SK-MEL-5 (cell line): ENCODE data around the gene SCN2A. TPM values are rescaled to one million over a fixed set of nuclear protein-coding genes. Genes with fewer than 3 reads are reported as not detected.
"Not testable (repeated sequence)": the region's sequence is repeated elsewhere in the genome, so short reads cannot be mapped to it uniquely, and the experiment has no call there.

Source experiments
- DNase-seq: peaks from one replicate; pipeline ENCODE4 v3.0.0-alpha.2; 2016; ENCODE audit warnings: low read depth, low spot score
- in situ Hi-C: cut with HindIII; loops from 2 replicates; pipeline ENCODE4 v1.10.0; 2016; ENCODE audit warnings: low sequenced_read_pairs, high pct_unique_total_duplicates, low pct_unique_long_range_greater_than_20kb
- total RNA-seq: library from RNA; depleted of rRNA; stranded (reverse); fragments of >200 nt; shearing (Covaris generic); gene quantifications from 2 replicates; pipeline ENCODE4 v1.2.3, GENCODE V29; 2014

Gene SCN2A
- total RNA-seq, 1 experiment from 2014 or later: not detected

DNA sequence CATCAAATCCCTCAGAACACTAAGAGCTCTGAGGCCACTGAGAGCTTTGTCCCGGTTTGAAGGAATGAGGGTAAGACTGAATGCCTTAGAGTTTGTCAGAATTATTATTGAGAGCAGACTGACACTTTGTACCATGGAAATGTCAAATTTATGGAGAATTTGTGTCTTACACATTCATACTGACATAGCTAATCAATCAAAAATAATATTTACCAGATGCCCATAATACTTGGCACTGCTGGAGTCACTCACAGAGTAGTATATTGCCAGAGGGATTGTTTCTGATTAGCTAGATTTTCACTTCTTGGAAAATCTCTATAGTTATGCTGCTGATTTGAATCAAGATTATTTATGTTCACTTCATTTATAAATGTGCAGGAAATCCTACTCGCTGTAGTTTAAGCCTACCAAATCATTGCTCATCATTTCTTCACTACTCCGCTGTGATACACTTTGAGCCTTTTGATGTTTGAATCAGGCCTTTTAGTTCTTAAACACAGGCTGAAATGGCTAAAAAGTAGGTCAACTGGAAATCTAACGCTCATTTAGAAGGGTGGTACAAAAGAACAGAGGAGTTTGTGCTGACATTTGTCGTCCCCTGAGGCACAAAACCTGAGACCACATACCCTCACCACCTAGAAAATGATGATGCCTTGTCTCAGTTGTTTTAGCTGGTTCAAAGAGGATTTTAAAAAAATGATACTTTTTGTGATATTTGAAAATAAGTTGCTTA is 134.2 kb downstream of the SCN2A start:
- DNase-seq: no peak
- in situ Hi-C loops: no loop called here

GRCh38 chr2:165376571-165376975 is 137.4 kb downstream of the SCN2A start:
- DNase-seq: no peak
- in situ Hi-C loops: no loop called here

GRCh38 chr2:165382362-165382761 is 143.1 kb downstream of the SCN2A start:
- in situ Hi-C loops: no loop called here
- DNase-seq: no peak

DNA sequence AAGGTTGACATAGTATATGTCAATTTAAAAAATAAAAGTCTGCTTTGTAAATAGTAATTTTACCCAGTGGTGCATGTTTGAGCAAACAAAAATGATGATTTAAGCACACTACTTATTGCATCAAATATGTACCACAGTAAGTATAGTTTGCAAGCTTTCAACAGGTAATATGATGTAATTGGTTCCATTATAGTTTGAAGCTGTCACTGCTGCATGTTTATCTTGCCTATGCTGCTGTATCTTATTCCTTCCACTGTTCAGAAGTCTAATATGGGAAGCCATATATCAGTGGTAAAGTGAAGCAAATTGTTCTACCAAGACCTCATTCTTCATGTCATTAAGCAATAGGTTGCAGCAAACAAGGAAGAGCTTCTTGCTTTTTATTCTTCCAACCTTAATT is 151.7 kb downstream of the SCN2A start:
- no peak for DNase-seq
- in situ Hi-C loops: no loop called here

DNA sequence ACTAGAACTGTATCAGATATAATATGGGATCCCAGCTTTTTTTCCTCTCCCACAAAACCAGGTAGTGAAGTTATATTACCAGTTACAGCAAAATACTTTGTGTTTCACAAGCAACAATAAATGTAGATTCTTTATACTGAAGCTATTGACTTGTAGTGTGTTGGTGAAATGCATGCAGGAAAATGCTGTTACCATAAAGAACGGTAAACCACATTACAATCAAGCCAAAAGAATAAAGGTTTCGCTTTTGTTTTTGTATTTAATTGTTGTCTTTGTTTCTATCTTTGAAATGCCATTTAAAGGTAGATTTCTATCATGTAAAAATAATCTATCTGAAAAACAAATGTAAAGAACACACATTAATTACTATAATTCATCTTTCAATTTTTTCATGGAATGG is 152.6 kb downstream of the SCN2A start:
- in situ Hi-C loops: no loop called here
- DNase-seq: no peak

DNA sequence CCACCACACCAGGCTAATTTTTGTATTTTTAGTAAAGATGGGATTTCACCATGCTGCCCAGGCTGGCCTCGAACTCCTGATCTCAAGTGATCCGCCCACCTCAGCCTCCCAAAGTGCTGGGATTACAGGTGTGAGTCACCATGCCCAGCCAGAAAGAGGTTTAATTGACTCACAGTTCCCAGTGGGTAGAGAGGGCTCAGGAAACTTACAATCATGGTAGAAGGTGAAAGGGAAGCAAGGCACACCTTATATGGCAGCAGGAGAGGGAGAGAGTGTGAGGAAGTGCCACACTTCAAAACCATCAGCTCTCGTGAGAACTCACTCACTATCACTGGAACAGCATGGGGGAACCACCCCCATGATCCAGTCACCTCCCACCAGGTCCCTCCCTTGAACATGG is 159.4 kb downstream of the SCN2A start:
- in situ Hi-C loops, DNase-seq: not testable (repeated sequence)

DNA sequence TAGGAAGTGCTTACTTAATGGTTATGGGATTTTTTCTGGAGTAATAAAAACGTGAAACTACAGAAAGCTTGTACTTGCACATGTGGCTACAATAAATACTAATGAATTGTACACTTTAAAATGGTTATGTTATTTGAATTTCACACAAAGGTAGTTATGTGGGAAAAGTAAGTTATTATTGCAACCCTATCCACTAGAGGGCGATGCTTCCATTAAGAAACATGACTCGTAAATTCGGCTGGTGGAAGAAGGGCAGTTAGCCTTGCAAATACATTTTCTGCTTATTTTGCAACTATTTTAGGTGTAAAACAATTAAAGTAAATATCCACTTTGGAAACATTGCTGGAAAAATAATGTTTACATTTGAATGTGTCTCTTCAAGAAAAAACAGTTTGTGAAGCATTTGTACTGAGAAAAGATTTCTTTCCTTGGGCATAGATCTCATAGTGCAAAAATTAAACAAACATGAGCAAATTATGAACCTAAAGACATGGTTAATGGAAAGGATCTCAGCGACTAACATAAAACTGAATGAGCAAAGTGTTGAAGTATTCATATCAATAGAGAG is 162.2 kb downstream of the SCN2A start:
- in situ Hi-C loops: no loop called here
- peak; percentile 72 for DNase-seq

DNA sequence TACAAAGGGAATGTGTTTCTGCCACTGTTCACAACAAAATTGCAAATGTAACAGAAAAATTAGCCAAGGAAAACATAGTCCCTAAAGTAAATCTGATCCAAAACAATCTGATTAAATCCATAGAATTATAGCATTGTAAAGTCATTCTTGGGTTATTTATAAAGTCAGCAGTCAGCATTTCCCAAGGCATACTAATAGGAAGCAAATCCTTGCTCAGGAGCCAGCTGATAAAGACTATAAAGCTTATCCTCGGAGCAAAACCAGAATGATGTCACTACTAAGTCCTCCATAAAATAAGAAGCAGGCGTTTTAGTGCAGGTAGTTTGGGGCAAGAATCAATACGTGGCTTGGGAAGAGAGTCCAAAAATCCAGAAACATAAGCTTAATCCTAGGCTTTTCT is 162.9 kb downstream of the SCN2A start:
- DNase-seq: no peak
- in situ Hi-C loops: no loop called here

DNA sequence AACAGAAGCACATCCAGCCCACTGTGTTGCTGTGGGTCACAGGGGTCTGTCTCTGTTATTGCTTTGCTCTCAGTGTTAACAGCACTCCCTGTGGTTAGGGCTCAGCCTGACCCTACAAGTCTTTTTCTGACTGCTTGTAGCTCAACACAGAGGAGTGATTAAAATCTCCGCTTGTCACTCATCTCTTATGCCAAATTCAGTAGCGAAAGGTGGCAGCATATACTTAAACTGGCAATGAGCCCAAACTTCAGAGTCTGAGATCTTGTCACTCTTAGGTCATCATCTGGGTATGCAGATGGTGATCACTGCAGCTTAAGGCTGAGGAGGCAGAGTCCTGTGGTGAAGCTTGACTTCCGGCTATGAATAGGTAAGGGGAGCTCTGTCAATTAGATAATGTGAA is 167.0 kb downstream of the SCN2A start:
- no peak for DNase-seq
- in situ Hi-C loops: no loop called here

DNA sequence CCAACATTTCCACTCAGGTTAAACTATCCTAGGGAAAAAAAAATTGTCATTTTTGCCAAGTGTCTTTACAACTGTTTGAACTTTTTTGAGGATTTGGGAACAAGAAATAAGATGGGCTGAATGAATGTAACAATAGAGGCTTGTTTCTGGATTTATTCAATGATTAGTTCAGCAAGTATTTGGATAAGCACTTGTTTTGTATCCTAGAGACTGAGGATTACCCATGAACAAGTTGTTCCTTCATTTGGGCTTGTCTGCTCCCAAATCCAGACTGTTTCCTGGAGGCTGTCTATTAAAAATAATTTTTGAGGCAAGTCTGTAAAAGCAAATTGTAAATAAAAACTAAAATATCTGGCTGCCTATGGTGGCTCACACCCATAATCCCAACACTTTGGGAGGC is 168.3 kb downstream of the SCN2A start:
- DNase-seq: no peak
- in situ Hi-C loops: no loop called here

- no peak for DNase-seq
- in situ Hi-C loops: no loop called here
Measured at GRCh38 chr2:165408186-165408585, 169.0 kb downstream of the SCN2A start.

- in situ Hi-C loops: no loop called here
- no peak for DNase-seq
Measured at GRCh38 chr2:165410276-165410675, 171.1 kb downstream of the SCN2A start.

DNA sequence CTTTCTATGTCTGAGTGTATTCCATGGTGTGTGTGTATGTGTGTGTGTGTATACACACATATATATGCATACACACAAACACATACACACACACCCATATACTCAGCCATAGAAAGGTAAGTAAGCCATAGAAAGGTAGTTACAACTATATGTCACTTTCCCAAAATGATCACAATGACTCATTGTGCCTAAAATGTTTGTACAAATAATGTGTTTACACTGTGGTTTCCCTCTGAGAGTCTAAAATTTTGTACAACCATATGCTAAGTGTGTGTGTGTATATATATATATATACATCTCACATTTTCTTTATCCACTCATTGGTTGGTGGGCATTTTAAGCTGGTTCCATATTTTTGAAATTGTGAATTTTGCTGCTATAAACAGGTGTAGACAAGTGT is 175.0 kb downstream of the SCN2A start:
- DNase-seq: no peak
- in situ Hi-C loops: no loop called here

DNA sequence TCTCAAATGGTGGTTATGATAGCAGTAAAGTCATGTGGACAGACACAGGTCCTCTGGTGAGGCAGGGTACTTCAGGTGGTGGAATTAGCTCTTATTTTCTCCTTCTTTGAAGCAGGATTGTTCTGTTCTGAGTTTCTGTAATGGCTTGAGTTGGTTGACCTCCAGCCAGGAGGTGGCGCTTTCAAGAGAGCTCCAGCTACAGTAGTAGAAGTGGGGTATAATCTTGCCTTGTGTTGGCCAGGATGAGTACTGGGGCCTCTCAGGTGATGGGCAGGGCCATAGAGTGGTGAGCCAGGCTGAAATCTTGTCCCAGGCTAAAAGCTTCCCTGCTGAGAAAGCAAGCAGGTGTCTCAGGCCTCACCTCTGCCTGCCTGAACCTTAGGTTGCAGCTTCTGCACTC is 177.8 kb downstream of the SCN2A start:
- in situ Hi-C loops: no loop called here
- DNase-seq: no peak

DNA sequence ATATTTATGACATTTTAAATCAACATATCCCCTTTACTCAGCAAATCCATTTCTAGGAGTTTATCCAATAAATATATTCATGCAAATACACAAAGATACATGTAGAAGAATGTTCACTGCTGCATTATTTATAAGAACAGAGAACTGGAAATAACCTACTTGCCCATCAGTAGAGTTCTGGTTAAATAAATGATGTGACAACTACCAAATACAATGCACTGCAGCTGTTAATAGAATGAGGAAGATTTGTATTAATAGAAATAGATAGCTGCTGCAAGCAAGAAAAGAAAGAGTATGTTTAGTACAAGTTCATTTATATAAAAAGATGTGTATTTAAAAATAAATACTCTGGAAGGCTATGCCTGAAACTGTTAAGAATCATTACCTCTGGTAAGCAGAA is 181.0 kb downstream of the SCN2A start:
- no peak for DNase-seq
- in situ Hi-C loops: no loop called here

DNA sequence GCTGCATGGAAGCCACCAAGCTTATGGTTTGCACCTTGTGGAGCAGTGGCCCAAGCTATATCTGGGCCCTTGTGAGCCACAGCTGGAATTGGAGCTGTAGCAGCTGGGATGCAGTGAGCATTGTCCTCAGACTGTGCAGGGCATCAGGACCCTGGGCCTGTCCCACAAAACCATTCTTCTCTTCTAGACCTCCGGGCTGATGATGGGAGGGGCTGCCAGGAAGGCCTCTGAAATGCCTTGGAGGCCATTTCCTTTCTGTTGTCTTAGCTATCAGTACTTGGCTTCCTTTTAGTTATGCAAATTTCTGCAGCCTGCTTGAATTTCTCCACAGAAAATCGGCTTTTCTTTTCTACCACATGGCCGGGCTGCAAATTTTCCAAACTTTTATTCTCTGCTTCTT is 183.9 kb downstream of the SCN2A start:
- DNase-seq: no peak
- in situ Hi-C loops: no loop called here

DNA sequence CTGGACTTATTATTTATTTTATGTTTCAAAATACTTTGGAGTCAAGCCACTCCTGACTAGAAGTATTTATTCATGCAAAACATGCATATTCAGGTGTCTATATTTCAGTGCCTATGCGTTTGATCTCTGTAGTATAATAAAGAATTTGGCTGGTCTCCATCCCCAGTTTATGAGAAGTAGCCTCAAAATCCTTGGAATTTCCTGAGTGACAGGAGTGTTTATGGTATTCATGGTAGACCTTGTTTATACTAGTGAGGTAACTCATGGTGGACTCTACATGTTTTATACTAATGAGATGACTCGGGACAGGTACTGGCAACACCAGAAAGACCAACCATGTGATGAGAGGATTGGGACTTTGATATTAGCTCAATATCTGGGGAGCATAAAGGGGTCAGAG is 186.3 kb downstream of the SCN2A start:
- DNase-seq: no peak
- in situ Hi-C loops: no loop called here

DNA sequence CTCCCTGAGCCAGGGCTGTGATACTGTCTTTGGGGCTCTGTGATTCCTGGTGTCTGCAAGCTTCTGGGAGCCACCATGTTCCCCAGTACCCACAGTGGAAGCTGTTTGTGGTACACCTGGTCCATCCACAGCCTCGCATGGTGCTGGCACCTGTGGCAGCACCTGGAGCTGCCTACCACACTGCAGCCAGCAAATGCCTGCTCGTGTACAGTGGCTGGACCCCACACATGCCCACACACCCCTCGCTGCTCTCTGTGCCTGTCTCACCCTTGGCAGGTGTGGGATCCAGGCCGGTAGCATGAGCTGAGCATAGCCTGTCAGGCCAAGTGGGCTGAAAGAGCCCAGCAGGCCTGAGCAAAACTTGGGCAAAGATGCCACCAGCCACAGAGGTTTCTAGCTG is 188.5 kb downstream of the SCN2A start:
- no peak for DNase-seq
- in situ Hi-C loops: no loop called here

GRCh38 chr2:165428926-165429325 is 189.7 kb downstream of the SCN2A start:
- peak; percentile 8 for DNase-seq
- in situ Hi-C loops: no loop called here

DNA sequence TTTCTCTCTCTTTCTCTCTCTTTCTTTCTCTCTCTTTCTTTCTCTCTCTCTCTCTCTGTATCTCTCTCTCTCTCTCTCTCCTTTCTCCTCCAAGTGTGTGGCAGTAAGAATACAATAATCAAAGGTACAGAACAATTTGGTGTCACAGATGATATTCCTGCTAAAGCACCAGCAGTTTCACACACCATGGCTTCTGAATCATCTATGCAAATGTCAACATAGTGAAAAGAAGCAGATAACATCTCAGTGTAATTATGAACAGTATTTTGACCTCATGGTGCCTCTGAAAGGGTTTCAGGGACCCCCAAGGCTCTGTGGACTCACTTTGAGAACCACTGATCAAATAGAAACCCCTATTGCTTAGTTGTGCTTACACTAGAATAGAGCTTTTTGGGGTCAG is 191.8 kb downstream of the SCN2A start:
- DNase-seq: no peak
- in situ Hi-C loops: no loop called here
